Neural cell (in vitro differentiated cells): ENCODE data around the gene UBE2K. TPM values are rescaled to one million over a fixed set of nuclear protein-coding genes. Genes with fewer than 3 reads are reported as not detected.
"Not testable (repeated sequence)": the region's sequence is repeated elsewhere in the genome, so short reads cannot be mapped to it uniquely, and the experiment has no call there.

Source experiments
- H2AFZ ChIP-seq: fragments of 200-600, 300-800 bp; sonication (generic), shearing (Covaris generic); 2 replicates; pipeline ENCODE4 v1.6.0; 2014; ENCODE audit warnings: low read depth, mild to moderate bottlenecking, antibody characterized with exemption, low read length, moderate library complexity
- H3F3A ChIP-seq: fragments of 200-600 bp; shearing (Covaris generic); 2 replicates; pipeline ENCODE4 v1.6.1; 2016; ENCODE audit warnings: mild to moderate bottlenecking, moderate library complexity, mixed read lengths, antibody characterized with exemption, low read length; ENCODE audit not compliant: insufficient read depth, poor library complexity, severe bottlenecking
- H3K27ac ChIP-seq: fragments of 200-600, 300-800 bp; sonication (generic), shearing (Covaris generic); 2 replicates; pipeline ENCODE4 v1.5.1; 2014; ENCODE audit warnings: mild to moderate bottlenecking, low read length, moderate library complexity
- H3K27me3 ChIP-seq: fragments of 300-800, 200-600 bp; sonication (generic), shearing (Covaris generic); 2 replicates; pipeline ENCODE4 v1.6.0; 2014; ENCODE audit warnings: mild to moderate bottlenecking, low read depth, low read length, moderate library complexity; ENCODE audit not compliant: insufficient read depth
- H3K36me3 ChIP-seq: fragments of 300-800, 200-600 bp; sonication (generic), shearing (Covaris generic); 2 replicates; pipeline ENCODE4 v1.5.1; 2014; ENCODE audit warnings: mild to moderate bottlenecking, antibody characterized with exemption, low read length, moderate library complexity; ENCODE audit not compliant: insufficient read depth
- H3K4me2 ChIP-seq: fragments of 300-800, 200-600 bp; sonication (generic), shearing (Covaris generic); 2 replicates; pipeline ENCODE4 v1.6.0; 2014; ENCODE audit warnings: mild to moderate bottlenecking, low read length
- H3K4me3 ChIP-seq: fragments of 300-800, 200-600 bp; sonication (generic), shearing (Covaris generic); 2 replicates; pipeline ENCODE4 v1.5.1; 2014; ENCODE audit warnings: mild to moderate bottlenecking, low read length, moderate library complexity
- H3K79me2 ChIP-seq: fragments of 200-600 bp; shearing (Covaris generic); replicated peaks from 2 replicates; pipeline ENCODE4 v1.6.0; 2014; ENCODE audit warnings: mild to moderate bottlenecking, low read length, moderate library complexity; ENCODE audit not compliant: insufficient read depth
- H3K9ac ChIP-seq: fragments of 300-800, 200-600 bp; sonication (generic), shearing (Covaris generic); 2 replicates; pipeline ENCODE4 v1.6.1; 2016; ENCODE audit warnings: mild to moderate bottlenecking, low read length, mixed read lengths
- H3K9me2 ChIP-seq: fragments of 200-600 bp; shearing (Covaris generic); 2 replicates; pipeline ENCODE4 v1.6.1; 2016; ENCODE audit warnings: mild to moderate bottlenecking, low read length, mixed read lengths; ENCODE audit not compliant: insufficient read depth
- H3K9me3 ChIP-seq: fragments of 200-600, 300-800 bp; sonication (generic), shearing (Covaris generic); 2 replicates; pipeline ENCODE4 v1.6.1; 2016; ENCODE audit warnings: mild to moderate bottlenecking, mixed run types, low read length, moderate library complexity, mixed read lengths
- H4K20me1 ChIP-seq: fragments of 200-600 bp; shearing (Covaris generic); 2 replicates; pipeline ENCODE4 v1.6.1; 2016; ENCODE audit warnings: mild to moderate bottlenecking, mixed run types; ENCODE audit not compliant: insufficient read depth
- EP300 ChIP-seq: fragments of 450-650 bp; conservative IDR thresholded peaks from 2 replicates; pipeline ENCODE4 v1.6.1; 2014; ENCODE audit warnings: antibody characterized with exemption, mild to moderate bottlenecking, moderate library complexity; ENCODE audit not compliant: poor library complexity, severe bottlenecking
- EZH2 ChIP-seq: fragments of 200-600, 300-800 bp; shearing (Covaris generic), sonication (generic); IDR thresholded peaks from 2 replicates; pipeline ENCODE4 v1.6.1; 2014; ENCODE audit warnings: antibody characterized with exemption, low read length, borderline replicate concordance, mild to moderate bottlenecking; ENCODE audit not compliant: insufficient read depth, poor library complexity, severe bottlenecking
- MXI1 ChIP-seq: fragments of 450-650 bp; conservative IDR thresholded peaks from 2 replicates; pipeline ENCODE4 v1.6.1; 2014; ENCODE audit warnings: antibody characterized with exemption, mild to moderate bottlenecking; ENCODE audit not compliant: poor library complexity, severe bottlenecking
- POLR2AphosphoS5 ChIP-seq: IDR thresholded peaks from 2 replicates; pipeline ENCODE4 v1.6.1; 2012
- RAD21 ChIP-seq: fragments of 450-650 bp; conservative IDR thresholded peaks from 2 replicates; pipeline ENCODE4 v1.6.1; 2014; ENCODE audit warnings: antibody characterized with exemption, mild to moderate bottlenecking, moderate library complexity
- SMC3 ChIP-seq: fragments of 450-650 bp; conservative IDR thresholded peaks from 2 replicates; pipeline ENCODE4 v1.6.1; 2014; ENCODE audit warnings: antibody characterized with exemption, mild to moderate bottlenecking, moderate library complexity; ENCODE audit not compliant: poor library complexity
- TAF1 ChIP-seq: IDR thresholded peaks from 2 replicates; pipeline ENCODE4 v1.6.1; 2012; ENCODE audit warnings: low read depth
- polyA plus RNA-seq: library from polyadenylated mRNA; depleted of rRNA; stranded (reverse); fragments of >200 nt; gene quantifications from 2 replicates; pipeline ENCODE4 v1.2.3, GENCODE V29; 2014
- TF ChIP-seq, protein P1 (sequence below): fragments of 450-650 bp; IDR thresholded peaks from 2 replicates; pipeline ENCODE4 v1.5.1; 2014; ENCODE audit warnings: antibody characterized with exemption, mild to moderate bottlenecking, moderate library complexity; ENCODE audit not compliant: poor library complexity, severe bottlenecking
- TF ChIP-seq, protein P2 (sequence below): IDR thresholded peaks from 2 replicates; pipeline ENCODE4 v1.6.1; 2012; ENCODE audit warnings: borderline replicate concordance

The UBE2K gene
- polyA plus RNA-seq, 1 donor from 2014 or later: 45.8 TPM

- no peak overlapping the region for H2AFZ ChIP-seq
- H3K9me3 ChIP-seq: no peaks in the 10 kb centered on the region
- H3K9ac ChIP-seq: no peak overlapping the region
- no peaks in the 10 kb centered on the region for H4K20me1 ChIP-seq
- H3F3A ChIP-seq: no peaks in the 10 kb centered on the region
- H3K27ac ChIP-seq: no peak overlapping the region
- no peaks in the 10 kb centered on the region for H3K79me2 ChIP-seq
- H3K27me3 ChIP-seq: no peaks in the 10 kb centered on the region
- H3K4me2 ChIP-seq: no peak overlapping the region
- H3K9me2 ChIP-seq: no peaks in the 10 kb centered on the region
- TF ChIP-seq EP300 (no peak), POLR2AphosphoS5 (no peak), TAF1 (no peak), SMC3 (no peak), EZH2 (no peak), MXI1 (no peak), RAD21 (no peak)
- TF ChIP-seq, protein P1, sequence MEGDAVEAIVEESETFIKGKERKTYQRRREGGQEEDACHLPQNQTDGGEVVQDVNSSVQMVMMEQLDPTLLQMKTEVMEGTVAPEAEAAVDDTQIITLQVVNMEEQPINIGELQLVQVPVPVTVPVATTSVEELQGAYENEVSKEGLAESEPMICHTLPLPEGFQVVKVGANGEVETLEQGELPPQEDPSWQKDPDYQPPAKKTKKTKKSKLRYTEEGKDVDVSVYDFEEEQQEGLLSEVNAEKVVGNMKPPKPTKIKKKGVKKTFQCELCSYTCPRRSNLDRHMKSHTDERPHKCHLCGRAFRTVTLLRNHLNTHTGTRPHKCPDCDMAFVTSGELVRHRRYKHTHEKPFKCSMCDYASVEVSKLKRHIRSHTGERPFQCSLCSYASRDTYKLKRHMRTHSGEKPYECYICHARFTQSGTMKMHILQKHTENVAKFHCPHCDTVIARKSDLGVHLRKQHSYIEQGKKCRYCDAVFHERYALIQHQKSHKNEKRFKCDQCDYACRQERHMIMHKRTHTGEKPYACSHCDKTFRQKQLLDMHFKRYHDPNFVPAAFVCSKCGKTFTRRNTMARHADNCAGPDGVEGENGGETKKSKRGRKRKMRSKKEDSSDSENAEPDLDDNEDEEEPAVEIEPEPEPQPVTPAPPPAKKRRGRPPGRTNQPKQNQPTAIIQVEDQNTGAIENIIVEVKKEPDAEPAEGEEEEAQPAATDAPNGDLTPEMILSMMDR: no peak
- TF ChIP-seq, protein P2, sequence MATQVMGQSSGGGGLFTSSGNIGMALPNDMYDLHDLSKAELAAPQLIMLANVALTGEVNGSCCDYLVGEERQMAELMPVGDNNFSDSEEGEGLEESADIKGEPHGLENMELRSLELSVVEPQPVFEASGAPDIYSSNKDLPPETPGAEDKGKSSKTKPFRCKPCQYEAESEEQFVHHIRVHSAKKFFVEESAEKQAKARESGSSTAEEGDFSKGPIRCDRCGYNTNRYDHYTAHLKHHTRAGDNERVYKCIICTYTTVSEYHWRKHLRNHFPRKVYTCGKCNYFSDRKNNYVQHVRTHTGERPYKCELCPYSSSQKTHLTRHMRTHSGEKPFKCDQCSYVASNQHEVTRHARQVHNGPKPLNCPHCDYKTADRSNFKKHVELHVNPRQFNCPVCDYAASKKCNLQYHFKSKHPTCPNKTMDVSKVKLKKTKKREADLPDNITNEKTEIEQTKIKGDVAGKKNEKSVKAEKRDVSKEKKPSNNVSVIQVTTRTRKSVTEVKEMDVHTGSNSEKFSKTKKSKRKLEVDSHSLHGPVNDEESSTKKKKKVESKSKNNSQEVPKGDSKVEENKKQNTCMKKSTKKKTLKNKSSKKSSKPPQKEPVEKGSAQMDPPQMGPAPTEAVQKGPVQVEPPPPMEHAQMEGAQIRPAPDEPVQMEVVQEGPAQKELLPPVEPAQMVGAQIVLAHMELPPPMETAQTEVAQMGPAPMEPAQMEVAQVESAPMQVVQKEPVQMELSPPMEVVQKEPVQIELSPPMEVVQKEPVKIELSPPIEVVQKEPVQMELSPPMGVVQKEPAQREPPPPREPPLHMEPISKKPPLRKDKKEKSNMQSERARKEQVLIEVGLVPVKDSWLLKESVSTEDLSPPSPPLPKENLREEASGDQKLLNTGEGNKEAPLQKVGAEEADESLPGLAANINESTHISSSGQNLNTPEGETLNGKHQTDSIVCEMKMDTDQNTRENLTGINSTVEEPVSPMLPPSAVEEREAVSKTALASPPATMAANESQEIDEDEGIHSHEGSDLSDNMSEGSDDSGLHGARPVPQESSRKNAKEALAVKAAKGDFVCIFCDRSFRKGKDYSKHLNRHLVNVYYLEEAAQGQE: no peak
- H3K36me3 ChIP-seq: no peaks in the 10 kb centered on the region
- no peak overlapping the region for H3K4me3 ChIP-seq
Measured at GRCh38 chr4:39792128-39792527, 94.2 kb downstream of the UBE2K start.

GRCh38 chr4:39792529-39792928 lies 94.6 kb downstream of the UBE2K start:
- no peak for TF ChIP-seq EP300
- no peak for TF ChIP-seq SMC3
- no peak for TF ChIP-seq POLR2AphosphoS5
- TF ChIP-seq MXI1: no peak
- no peak for TF ChIP-seq RAD21
- TF ChIP-seq, protein P1: no peak
- no peak for TF ChIP-seq EZH2
- TF ChIP-seq TAF1: no peak
- no peaks in the 10 kb centered on the region for H3K36me3 ChIP-seq
- no peak overlapping the region for H3K4me2 ChIP-seq
- no peaks in the 10 kb centered on the region for H3K79me2 ChIP-seq
- no peak overlapping the region for H2AFZ ChIP-seq
- no peaks in the 10 kb centered on the region for H4K20me1 ChIP-seq
- no peak overlapping the region for H3K4me3 ChIP-seq
- H3K9me2 ChIP-seq: no peaks in the 10 kb centered on the region
- H3K27me3 ChIP-seq: no peaks in the 10 kb centered on the region
- no peak overlapping the region for H3K27ac ChIP-seq
- H3F3A ChIP-seq: no peaks in the 10 kb centered on the region
- H3K9ac ChIP-seq: no peak overlapping the region
- H3K9me3 ChIP-seq: no peaks in the 10 kb centered on the region

- H3K9ac ChIP-seq, H4K20me1 ChIP-seq, H3K9me2 ChIP-seq, H3K36me3 ChIP-seq, H3F3A ChIP-seq, H3K79me2 ChIP-seq, H3K4me2 ChIP-seq, H2AFZ ChIP-seq, H3K27ac ChIP-seq, H3K27me3 ChIP-seq, H3K4me3 ChIP-seq, H3K9me3 ChIP-seq: not testable (repeated sequence)
Measured at GRCh38 chr4:39792976-39793375, 95.0 kb downstream of the UBE2K start.
